Stimulated activated CD8-positive, alpha-beta memory T cell treated with anti-CD3 and anti-CD28 coated beads, Interleukin-12 subunit alpha, Interleukin-12 subunit beta, amount 100 ng/mL, for 24 hours (primary cell): Measurements from ENCODE around the gene ATM.
A peak's percentile ranks its signal among the peaks of the same experiment; 100 is the strongest.

Experiments used
- DNase-seq: peaks from one replicate; pipeline ENCODE4 v3.0.0-alpha.2; 2020; ENCODE audit errors: extremely low read depth

The ATM gene

DNA sequence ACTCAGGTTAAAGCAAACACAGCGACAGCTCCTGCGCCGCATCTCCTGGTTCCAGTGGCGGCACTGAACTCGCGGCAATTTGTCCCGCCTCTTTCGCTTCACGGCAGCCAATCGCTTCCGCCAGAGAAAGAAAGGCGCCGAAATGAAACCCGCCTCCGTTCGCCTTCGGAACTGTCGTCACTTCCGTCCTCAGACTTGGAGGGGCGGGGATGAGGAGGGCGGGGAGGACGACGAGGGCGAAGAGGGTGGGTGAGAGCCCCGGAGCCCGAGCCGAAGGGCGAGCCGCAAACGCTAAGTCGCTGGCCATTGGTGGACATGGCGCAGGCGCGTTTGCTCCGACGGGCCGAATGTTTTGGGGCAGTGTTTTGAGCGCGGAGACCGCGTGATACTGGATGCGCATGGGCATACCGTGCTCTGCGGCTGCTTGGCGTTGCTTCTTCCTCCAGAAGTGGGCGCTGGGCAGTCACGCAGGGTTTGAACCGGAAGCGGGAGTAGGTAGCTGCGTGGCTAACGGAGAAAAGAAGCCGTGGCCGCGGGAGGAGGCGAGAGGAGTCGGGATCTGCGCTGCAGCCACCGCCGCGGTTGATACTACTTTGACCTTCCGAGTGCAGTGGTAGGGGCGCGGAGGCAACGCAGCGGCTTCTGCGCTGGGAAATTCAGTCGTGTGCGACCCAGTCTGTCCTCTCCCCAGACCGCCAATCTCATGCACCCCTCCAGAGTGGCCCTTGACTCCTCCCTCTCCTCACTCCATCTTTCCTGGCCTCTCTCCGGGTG is at the start of gene ATM, which contains the start of gene NPAT:
ATM (plus strand) TSS at position 494 of the 774 bp plus-strand sequence. CDS start 4,558 bp downstream, outside the sequence.
NPAT (minus strand) TSS at position 65 of the 774 bp plus-strand sequence. CDS start 102 bp downstream, outside the sequence.
- peak; percentile 97 for DNase-seq

- DNase-seq, result no peak
Measured at GRCh38 chr11:108177570-108177969, 45.3 kb upstream of the ATM start.

- no peak for DNase-seq
Measured at GRCh38 chr11:108193725-108194124, 29.1 kb upstream of the ATM start.

GRCh38 chr11:108196901-108197300 is 26.0 kb upstream of the ATM start:
- DNase-seq, result no peak

DNA sequence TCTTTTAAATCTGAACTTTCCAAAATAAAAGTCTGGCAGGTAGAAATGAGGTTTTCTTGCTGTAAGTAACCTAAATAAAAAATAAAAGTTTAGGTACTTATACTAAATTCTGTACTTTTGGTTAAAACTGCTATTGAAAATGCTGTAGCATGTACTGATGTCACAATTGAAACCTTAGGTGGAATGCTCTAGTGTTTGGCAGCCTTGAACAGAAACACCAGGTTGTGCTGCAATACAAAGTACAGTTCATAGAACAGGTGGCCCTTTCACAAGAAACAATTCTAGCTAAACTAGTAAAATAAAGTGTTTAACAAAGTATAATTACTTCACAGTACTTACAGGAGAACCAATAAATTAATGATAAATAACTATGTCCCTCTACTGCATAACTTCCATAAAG is 25.5 kb upstream of the ATM start:
- DNase-seq, result no peak

GRCh38 chr11:108198833-108199232 is 24.0 kb upstream of the ATM start:
- no peak for DNase-seq

GRCh38 chr11:108199446-108200321 is 23.2 kb upstream of the ATM start:
- DNase-seq, result peak; percentile 40

DNA sequence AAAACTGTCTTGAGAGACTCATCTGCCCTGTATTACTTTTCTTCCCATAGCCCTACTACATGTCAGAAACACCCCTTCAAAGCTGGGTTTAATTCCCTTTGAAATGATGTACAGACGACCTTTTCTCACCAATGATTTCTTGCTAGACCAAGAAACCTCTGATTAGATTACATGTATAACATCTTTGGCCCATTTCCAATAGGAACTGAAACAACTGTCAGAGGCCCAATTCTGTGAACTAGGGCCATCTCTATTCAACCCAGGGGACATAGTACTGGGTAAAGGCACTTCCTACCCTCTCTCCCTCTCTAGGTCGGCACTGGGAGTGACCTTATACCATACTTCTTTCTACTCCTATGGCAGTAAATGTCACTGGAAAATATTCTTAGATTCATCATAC is 19.8 kb upstream of the ATM start:
- no peak for DNase-seq

DNA sequence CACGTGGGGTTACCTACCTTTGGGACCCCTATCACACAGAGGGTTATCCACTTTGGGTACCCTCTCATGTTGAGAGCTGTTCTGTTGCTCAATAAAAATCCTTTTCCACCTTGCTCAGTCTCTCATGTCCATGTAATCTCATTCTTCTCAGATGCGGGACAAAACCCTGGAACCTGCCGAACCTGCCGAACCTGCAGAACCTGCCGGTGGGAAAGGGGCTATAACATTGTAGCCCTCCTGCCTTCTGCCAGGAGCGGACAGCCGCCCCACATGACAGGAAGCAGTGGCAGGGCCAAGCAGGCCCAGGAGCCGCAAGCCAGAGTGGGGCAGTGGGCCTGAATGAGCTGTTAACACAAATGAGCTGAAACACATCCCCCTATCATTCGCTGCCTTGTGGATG is 18.5 kb upstream of the ATM start:
- DNase-seq, result no peak

DNA sequence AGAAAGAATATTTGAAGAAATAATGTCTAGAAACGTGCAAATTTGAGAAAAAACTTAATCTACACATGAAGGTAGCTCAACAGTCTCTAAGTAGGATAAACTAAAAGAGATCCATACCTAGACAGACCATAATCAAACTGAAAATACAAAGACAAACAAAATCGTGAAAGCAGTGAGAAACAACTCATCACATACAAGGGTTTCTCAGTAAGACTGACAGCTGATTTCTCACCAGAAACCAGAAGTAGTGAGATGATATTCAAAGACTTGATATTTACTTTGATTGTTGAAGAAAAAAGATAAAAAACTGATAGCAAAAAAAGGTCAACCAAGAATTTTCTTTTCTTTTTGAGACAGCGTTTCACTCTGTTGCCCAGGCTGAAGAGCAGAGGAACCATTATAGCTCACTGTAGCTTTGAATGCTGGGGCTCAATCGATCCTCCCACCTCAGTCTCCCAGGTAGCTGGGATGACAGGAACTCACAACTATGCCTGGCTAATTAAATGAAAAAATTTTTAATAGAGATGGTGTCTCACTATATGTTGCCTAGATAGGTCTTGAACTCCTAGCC is 17.9 kb upstream of the ATM start:
- DNase-seq, result no peak

GRCh38 chr11:108206171-108206570 is 16.7 kb upstream of the ATM start:
- no peak for DNase-seq

DNA sequence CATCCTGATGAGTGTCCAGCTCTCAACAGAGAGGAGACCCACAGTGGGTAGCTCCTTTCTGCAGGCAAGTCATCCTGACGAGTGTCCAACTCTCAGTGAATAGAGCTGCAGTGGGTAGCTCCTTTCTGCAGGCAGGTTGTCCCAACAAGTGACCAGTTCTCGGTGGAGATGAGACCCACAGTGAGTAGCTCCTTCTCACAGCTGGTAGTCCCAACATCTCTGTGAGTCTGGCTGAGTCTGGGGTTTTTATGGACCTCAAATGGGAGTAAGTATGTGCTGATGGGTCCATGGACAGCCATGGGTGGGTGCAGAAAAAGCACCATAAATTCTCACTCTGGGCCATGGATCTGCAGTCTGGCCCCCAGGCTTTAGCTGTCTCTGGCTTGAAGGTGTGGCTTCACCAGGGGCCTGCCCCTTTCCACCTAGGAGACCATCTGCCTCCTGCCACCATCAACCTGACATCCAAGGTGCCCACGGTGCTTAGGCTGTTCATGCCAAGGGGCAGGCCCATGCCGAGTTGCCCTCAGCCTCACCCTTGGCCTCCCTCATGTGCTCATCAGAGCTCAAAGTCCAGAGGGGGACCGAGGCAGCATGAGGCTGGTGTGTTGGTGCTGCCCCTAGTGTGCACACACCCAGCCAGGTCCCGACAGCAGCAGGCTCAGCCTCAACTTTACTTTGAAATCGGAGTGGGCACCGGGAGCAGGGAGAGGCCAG is 15.7 kb upstream of the ATM start:
- DNase-seq, result no peak

- no peak for DNase-seq
Measured at GRCh38 chr11:108207683-108208060, 15.2 kb upstream of the ATM start.

GRCh38 chr11:108210441-108210840 is 12.4 kb upstream of the ATM start:
- DNase-seq, result no peak

GRCh38 chr11:108213784-108214183 is 9.1 kb upstream of the ATM start:
- DNase-seq, result no peak

DNA sequence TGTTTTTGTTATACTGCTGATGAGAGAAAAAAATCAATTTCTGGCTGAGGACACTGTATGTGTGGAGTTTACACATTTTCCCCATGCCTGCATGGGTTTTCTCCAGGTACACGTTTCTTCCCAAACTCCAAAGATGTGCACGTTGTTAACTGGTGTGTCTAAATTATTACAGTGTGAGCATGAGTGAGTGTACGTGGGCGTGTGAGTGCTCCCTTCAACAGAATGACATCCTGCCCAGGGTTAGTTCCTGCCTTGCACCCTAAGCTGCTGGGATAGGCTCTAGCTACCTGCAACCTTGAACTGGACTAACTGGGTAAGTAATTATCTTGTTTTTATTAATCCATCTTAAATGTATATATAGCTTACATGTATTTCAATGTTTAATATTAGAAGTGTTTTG is 5.9 kb upstream of the ATM start:
- no peak for DNase-seq

DNA sequence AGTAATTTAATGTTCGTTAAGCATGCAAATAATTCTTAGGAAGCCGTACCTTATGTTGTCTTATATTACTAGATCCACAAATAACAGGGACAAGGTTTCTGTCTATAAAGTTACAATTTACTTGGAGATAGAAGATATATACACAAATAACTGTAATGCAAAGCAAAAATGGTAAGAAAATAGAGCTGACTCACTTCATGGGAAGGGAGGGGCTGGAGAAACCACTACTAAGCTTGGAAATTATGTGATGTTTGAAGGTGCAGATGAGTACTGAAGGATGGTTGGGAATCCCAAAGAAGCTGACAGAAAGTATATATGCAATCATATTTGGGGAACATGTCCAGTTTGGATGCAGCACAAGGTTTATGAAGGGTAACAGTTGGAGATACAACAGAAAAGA is 4.4 kb upstream of the ATM start:
- no peak for DNase-seq

DNA sequence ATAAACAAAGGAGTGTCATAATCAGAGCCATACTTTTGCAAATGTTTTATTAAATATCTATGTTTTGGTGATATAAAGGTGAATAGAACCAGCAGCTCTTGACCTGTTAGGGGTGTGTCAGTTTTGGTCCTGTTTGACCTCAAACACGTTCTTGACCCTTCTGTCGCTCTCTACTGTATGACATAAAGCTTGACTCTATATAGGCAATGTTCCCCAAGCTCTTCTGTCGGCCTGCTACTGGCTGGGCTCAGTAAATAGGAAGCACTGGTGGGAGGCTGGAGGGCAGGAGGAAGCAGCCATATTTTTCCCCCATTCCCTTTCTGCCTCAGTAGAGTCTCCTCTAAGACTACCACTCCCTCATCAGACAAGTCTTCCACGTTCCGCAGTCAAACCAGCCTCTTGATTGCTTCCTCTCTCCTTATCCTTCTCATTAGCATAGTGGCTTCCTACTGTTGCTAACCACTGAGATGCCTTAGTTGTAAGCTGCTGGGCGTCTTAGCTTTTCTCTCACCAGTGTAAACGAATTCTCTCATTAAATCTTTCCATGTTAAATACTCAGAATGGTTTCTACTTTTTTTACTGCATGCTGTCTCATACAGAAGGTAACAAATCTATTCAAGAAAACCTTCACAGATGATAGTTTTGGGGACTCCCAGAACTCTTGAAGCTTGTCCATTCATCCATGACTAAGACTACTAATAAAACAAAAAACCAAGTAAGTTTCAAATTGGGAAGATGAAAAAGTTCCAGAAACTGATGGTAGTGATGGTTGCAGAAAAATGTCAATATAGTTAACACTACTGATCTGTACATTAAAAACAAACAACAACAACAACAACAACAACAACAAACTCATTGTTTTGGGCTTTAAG is 3.7 kb upstream of the ATM start:
- no peak for DNase-seq

DNA sequence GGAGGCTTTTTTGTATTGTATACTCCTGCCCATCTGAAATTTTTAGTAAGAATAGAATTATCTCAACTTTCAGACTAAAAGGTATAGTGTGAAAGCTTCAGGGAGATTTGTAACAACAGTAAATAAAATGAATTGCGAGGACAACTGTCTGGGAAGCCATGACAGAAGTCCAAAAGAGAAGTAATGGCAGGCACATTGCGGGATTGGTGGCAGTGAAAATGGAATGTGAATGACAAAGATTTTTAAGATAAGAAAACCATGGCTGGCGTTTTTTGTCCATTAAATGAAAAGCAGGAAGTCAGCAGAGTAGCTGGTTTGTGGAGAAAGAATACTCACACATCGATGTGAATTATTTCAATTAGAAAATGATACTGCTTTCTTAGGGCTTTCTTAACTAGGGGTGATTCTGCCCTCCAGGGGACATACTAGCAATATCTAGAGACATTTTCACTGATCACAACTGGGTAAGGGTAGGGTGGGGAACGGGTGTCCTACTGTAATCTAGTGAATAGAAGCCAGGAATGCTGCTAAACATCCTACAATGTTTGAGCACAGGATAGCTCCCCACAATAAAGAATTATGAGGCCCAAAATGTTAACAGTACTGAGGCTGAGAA is 2.0 kb upstream of the ATM start:
- DNase-seq, result no peak

DNA sequence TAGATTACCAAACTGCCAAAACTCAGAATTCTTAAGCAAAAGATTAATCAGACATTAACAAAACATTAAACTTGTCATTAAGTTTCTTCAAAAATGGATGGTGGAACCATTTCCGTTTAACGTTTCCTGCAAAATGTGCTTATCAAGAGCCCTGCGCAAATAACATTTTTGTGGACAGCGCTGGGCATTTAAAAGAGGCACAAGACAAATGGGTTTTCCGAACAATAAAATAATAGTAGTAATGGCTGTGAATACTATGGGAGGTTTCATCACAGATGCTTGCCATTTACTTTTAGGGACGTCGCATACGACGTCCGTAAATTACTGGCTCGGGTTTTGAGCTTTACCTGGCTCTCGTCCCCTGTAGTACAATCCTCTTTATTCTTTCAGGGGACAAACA is 1.5 kb upstream of the ATM start:
- DNase-seq, result no peak
